Activated CD4-positive, alpha-beta T cell treated with anti-CD3 and anti-CD28 coated beads, Interleukin-2, Interleukin-6, amounts not matched to agents 100 ng/mL and 50 ng/mL, durations not matched to agents 16 hours and 8 hours (primary cell): ENCODE results near the gene ELAVL2.
"Not testable (repeated sequence)": the region's sequence is repeated elsewhere in the genome, so short reads cannot be mapped to it uniquely, and the experiment has no call there.

Experiments used
- DNase-seq: peaks from one replicate; pipeline ENCODE4 v3.0.0-alpha.2; 2020

ELAVL2 gene

DNA sequence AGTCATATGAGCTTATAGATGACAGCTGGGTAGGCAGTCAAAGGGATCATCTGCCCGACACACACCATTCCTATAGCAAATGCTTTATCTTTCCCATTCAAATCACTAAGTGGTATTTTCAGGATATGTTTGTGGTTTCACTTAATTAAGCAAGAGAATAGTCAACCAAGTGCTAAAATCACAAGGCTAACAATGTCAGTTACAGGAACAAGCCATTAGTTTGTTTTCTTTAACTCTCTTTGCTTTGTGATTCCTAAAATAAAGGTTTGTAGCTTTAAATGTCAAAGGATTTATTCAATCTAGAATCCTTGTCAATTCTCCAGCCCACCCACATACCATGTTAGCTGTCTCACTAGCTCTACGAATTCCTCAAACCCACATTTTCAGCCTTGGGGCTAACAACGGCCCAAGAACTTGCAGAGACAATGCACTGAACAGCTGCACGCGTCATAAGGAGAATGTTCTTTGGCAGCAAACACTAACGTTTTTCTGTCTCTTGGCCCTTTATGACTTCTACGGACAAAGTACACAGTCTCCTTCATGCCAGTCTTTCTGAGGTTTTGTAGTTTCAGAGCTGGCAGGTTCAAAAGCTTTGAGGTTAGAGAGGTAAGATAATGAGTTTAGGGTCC lies 56.6 kb downstream of the ELAVL2 start:
- DNase-seq, result no peak

DNA sequence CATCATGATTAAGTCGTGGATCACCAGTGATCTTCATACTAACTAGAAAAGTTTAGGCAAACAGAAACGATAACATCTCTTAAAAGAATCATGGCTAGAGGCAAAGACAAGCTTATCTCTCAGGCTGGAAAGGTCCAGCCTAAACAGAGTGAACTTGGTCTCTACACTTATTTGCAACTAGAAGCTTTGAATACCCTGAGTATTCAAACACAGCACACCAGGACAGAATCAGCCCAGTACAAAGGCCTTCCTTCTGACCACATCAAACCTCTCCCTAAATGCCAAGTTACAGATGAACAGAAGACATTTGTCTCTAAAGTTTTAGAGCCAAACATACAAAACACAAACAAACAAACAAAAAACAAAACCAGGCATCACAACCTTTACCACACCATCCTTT lies 57.2 kb downstream of the ELAVL2 start:
- no peak for DNase-seq

DNA sequence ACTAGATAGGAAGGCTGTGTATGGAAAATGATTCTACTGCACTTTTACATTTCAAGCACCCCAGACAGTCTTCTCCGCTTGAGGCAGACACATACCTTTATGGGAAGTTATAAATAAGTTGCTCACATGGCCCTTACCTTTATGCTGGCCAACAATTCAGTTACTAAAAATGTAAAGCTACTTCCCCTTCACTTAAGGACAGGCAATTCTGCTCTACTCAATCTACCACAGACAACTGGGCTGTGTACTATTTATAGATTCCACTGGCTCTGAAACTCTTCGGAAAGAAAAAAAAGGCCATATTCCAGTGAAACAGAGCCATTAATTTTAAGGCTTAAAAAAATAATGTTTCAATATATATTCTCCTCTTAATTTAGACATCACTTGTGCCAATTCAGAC lies 59.4 kb downstream of the ELAVL2 start:
- no peak for DNase-seq

DNA sequence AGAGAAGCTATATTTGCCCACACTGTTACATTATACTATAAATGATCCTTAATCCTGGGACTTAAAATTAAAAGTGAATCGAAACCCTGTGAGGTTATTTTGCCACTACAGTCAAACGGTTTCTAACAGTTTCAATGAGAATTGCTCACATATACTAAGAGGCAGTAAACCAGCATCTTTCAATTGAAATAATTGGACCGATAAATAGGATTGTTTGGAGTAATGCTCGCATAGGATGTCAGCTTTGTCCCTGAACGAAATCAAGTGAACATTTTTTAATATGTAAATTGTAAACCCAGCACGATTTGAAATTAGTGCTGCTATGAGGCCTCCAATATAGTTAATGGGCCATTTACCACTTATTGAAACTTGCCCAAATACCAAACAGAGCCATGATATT lies 60.5 kb downstream of the ELAVL2 start:
- DNase-seq, result no peak

- no peak for DNase-seq
Observed at GRCh38 chr9:23764219-23764618, 61.8 kb downstream of the ELAVL2 start.

GRCh38 chr9:23754551-23754950 lies 71.5 kb downstream of the ELAVL2 start:
- DNase-seq, result no peak

DNA sequence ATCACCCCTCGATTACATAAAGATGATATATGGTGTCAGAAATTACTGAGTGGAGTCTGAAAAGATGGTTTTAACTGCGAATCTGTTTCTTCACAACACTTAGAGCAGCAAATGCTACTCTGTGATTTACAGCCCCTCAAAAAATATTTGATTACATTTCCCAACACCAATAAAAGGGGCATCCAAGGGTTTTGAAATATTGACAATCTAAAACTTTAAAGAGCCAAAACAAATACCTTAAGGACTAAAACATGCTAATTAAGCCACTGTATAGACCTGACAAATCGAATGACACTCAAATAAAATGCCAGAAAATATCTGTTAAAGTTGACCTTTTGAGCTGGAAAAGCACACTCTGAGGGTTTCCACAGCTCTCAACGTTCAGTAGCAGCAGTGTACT lies 73.2 kb downstream of the ELAVL2 start:
- DNase-seq, result no peak

DNA sequence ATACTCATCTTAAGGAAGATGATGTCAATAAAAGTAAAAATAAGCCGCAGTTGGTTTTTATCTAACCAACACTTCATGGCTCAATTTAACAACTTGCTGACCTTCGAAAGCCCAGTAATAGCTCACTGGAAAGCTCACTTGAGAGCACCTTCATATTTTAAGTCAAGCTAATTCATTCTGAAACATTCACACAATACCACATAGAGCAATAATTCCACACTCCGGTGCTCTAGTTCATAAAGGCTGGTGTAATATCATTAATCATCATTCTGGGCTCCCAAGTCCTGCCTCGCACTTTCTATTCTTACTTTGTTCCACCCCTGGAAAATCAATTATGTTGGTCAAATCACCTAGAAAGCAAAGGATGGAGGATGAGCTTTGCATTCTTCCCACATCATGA lies 74.4 kb downstream of the ELAVL2 start:
- no peak for DNase-seq

DNA sequence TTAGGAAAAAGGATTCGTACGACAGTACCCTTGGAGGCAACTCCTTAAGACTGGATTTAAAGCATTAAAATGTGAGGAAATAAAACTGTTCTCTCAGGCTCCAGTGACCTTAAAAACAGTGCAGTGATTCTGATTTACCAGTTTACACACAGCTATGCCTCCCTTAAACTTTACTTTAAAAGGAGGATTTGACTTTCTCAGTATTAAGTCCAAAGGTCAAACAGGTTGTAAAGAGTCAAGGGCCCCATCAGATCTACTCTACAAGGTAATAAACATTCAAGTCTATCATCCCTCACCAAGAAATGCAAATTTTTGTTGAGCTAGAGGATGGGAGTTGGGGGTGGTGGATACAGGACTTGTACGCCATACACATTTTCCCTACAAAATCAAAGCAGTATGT lies 75.2 kb downstream of the ELAVL2 start:
- no peak for DNase-seq

- DNase-seq, result no peak
Observed at GRCh38 chr9:23747088-23748075, 78.7 kb downstream of the ELAVL2 start.

DNA sequence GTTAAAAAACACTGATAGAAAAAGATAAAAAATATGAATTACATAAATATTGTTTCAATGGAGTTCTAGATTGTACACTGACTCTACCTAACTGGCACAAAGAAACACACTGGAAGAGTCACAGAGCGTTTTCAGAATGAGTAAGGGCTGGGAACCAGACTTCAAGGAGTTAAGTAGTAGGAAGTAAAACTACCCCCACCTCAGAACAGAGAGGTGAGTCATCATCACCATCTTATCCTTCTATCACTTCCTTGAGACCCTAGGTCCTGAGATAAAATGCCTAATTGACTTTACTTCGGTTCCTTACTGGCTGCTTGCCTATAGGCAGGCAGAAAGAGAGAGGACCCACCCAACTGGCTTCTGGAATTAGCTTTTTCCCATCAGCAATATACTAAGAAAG lies 79.7 kb downstream of the ELAVL2 start:
- no peak for DNase-seq

GRCh38 chr9:23743036-23743435 lies 83.0 kb downstream of the ELAVL2 start:
- no peak for DNase-seq

DNA sequence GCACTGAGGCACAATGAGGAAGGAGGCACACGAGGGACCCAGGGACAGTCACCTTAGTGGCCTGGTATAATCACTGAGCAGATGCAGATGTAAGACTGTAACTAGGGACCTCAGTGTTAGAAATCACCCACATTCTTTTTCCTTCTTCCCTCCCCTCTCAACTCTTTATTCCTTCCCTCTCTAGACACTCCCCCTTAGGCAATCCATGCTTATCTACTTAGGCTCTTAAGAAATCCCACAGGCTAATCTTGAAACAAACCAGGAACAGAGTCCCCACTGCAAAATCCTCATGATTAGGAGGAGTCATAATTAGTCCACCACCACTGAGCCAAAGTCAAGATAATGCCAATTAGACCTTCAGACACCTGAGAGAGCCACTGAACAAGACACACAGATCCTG lies 84.7 kb downstream of the ELAVL2 start:
- no peak for DNase-seq

DNA sequence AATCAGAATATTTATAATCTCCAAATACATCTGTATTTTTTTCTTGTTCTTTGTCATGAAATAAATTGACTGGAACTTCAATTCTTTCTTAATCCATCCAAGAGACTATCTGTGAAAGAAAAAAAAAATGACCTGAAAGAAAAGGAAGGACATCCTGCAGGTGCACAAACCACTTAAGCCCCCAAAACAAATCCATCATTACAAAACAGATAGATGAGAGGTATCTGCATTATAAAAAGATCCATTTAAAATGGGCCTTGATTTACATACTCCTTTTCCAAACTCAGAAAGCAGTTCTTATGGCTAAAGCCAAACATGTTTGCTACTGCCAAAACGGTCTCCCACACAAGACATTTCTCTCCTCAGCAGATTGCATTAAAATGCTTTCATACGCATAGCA lies 85.5 kb downstream of the ELAVL2 start:
- DNase-seq, result no peak

- no peak for DNase-seq
Observed at GRCh38 chr9:23739753-23740152, 86.3 kb downstream of the ELAVL2 start.

DNA sequence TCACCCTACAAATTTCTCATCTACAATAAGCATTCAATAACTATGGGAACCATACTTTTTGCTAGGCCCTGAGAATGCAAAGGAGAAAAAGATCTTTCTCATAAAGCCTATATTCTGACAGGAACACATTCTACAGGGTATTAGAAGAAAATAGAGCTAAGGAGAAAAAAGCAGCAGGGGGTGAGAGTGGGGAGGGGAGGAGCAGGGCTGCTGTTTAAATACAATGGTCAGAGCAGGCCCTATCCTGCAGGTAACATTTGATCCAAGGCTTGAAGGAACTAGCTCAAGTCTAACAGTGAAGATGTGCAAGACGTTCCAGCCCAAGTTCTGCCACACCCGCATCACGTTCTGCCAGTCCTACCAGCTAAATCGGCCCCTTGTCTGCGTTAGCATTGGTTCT lies 89.7 kb downstream of the ELAVL2 start:
- no peak for DNase-seq

DNA sequence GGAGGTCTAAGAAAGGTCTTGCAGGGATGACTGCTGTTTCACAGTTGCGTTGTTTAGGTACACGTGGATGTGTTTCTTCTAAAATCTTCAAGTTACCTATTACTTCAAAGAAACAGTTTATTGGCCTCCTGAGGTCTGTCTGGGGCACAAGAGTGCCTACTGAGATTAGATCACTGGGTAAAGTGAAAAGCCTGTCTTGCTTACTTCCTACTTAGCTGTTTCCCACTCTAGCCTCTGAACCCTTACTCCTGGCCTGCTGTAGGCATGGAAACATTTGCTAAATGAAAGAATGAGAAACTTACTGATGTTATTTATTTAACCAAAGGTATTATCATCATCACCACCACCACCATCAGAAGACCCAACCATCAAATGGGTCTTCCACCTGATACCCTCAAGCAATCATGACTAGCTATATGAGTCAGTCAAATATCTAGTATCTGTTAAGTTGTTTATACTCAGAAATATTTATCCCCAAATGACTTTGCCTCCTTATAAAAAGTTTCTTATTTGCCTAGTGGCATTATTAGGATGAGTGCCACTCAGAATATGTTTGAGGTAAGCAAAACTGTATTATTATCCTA lies 92.5 kb downstream of the ELAVL2 start:
- no peak for DNase-seq

DNA sequence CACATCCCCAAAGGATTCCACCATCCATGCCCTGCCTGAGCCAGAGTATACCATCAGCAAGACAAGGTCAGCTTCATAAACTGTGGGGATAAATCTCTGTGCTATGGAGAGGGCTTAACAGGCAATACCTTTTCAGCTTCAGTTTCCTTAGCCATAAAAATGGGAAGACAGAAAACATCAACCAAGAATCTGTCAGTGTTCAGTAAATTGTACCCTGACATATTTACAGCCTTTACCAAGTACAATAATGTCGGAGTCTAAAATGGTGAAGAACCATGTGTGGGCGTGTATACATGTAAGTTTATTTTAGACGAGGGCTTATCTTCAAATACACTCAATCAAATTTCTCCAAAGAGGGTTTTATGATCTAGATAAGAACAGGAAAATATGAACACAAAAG lies 94.7 kb downstream of the ELAVL2 start:
- no peak for DNase-seq

- no peak for DNase-seq
Observed at GRCh38 chr9:23730364-23730763, 95.7 kb downstream of the ELAVL2 start.

GRCh38 chr9:23728736-23729135 lies 97.3 kb downstream of the ELAVL2 start:
- DNase-seq, result no peak

DNA sequence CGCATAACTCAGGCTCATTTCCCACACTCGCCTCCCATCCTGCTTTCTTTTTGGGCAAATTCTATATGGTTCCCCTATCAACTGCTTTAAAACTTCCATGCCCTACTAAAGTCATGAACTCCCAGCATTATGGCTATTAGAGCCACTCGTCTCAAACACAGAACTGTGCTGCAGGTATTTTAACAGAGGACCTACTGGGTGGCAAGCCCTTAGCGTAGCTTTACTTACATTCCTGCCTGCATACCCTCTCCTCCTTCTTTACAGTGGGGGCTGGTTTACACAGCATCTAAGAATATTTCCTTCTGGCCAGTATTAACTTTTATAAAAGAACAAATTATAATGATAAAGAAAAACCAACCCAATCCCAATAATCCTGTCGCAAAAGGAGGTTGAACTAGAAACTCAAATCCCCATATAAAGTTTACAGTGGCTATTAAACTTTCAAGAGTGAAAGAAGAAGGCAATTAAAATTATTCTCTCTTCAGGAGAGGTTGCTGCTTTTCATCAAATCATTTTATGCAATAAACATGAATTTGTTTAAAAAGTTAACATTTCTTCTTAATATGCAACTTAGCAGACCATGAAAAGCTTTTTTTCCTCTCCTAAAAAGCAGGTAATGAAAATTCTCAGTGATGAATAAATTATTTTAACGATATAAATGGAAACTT lies 100.6 kb downstream of the ELAVL2 start:
- DNase-seq, result no peak

DNA sequence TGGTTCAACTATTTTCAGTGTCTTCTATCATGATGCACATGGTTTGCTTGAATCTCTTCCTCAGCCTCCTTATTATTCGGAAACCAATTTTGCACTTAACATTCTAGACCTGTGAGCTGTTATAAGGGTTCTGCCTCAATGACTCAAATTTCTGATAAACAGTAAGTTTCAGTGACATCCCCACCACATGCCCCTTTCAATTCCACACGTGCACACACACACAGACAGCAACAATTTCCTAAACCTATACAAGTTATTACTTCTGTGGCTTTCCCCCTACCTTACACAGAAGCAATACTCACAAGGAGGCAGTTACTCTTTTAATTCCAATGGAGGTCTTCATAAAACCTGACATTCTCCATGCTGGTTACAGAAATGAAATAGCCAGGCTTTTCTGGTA lies 102.4 kb downstream of the ELAVL2 start:
- DNase-seq, result no peak

DNA sequence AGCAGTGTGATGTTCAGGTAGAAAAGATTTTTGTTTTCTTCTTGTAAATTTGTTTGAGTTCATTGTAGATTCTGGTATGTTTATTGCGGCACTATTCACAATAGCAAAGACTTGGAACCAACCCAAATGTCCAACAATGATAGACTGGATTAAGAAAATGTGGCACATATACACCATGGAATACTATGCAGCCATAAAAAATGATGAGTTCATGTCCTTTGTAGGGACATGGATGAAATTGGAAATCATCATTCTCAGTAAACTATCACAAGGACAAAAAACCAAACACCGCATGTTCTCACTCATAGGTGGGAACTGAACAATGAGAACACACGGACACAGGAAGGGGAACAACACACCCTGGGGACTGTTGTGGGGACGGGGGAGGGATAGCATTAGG lies 103.0 kb downstream of the ELAVL2 start:
- not testable (repeated sequence) for DNase-seq

DNA sequence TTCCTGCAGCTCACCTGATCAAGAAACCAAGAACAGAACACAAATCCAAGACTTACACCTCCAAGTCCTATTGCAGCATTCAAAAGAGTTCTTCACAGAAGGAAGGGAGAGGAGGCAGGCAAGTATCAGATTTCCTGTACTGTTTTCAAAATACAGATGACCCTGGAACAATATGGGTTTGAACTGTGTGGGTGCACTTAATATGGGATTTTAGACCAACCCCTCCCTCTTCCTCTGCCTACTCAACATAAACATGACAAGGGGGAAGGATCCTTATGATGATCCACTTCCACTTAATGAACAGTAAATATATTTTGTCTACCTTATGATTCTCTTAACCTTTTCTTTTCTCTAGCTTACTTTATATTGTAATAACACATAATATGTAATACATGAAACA lies 104.6 kb downstream of the ELAVL2 start:
- no peak for DNase-seq
